Measurements from ENCODE around the gene C16orf74.

The C16orf74 gene

GRCh38 chr16:85750827-85751697, at the start of gene C16orf74:
Gene C16orf74 (minus strand): TSS chr16:85751096. CDS start chr16:85735217, 15,879 bp downstream.
- peak within 1 kb of the TSS in 2 of 5 donors; percentile 30 to 56 for H3K9ac ChIP-seq (ENCODE audit: low read length in 5 of 5)
- no peaks in the 10 kb centered on the region for H3K9me3 ChIP-seq (ENCODE audit: control insufficient read depth in 5 of 5, low read length in 5 of 5)
- H3K36me3 ChIP-seq (ENCODE audit: control insufficient read depth in 5 of 5, insufficient read depth in 5 of 5, low read length in 5 of 5), result no peaks in the 10 kb centered on the region
- peak within 1 kb of the TSS; percentile 53 to 73 (median 60) for H3K4me3 ChIP-seq (ENCODE audit: low read depth in 1 of 5, low read length in 5 of 5)
- H3K27me3 ChIP-seq (ENCODE audit: control insufficient read depth in 5 of 5, insufficient read depth in 4 of 5, low read length in 5 of 5), result peaks cover 0 to 7% (median 0%) of the 10 kb centered on the region in 5 donors
- H3K27ac ChIP-seq (ENCODE audit: low read depth, low read length), result no peak within 1 kb of the TSS
- H3K4me1 ChIP-seq (ENCODE audit: control insufficient read depth in 5 of 5, insufficient read depth in 5 of 5, low read length in 5 of 5), result peaks cover 1 to 33% (median 27%) of the 10 kb centered on the region in 5 donors

- Histone ChIP-seq H3K4me3 (ENCODE audit: low read depth in 1 of 5, low read length in 5 of 5) (peak overlapping the region; percentile 76 to 97 (median 84)), H3K27ac (ENCODE audit: low read depth, low read length) (peak overlapping the region; percentile 85), H3K36me3 (ENCODE audit: control insufficient read depth in 5 of 5, insufficient read depth in 5 of 5, low read length in 5 of 5) (peaks cover 18 to 55% (median 50%) of the 10 kb centered on the region in 5 donors), H3K27me3 (ENCODE audit: control insufficient read depth in 5 of 5, insufficient read depth in 4 of 5, low read length in 5 of 5) (no peaks in the 10 kb centered on the region), H3K9me3 (ENCODE audit: control insufficient read depth in 5 of 5, low read length in 5 of 5) (no peaks in the 10 kb centered on the region), H3K9ac (ENCODE audit: low read length in 5 of 5) (peak overlapping the region; percentile 89 to 98 (median 96)), H3K4me1 (ENCODE audit: control insufficient read depth in 5 of 5, insufficient read depth in 5 of 5, low read length in 5 of 5) (peaks cover 6 to 52% (median 31%) of the 10 kb centered on the region in 5 donors)
Measured at GRCh38 chr16:85800321-85800669, 49.4 kb upstream of the C16orf74 start.

- peaks cover 6 to 53% (median 31%) of the 10 kb centered on the region in 5 donors for H3K4me1 ChIP-seq (ENCODE audit: control insufficient read depth in 5 of 5, insufficient read depth in 5 of 5, low read length in 5 of 5)
- H3K4me3 ChIP-seq (ENCODE audit: low read depth in 1 of 5, low read length in 5 of 5), result peak within 1 kb of the TSS; percentile 78 to 97 (median 84)
- peak within 1 kb of the TSS; percentile 85 for H3K27ac ChIP-seq (ENCODE audit: low read depth, low read length)
- no peaks in the 10 kb centered on the region for H3K27me3 ChIP-seq (ENCODE audit: control insufficient read depth in 5 of 5, insufficient read depth in 4 of 5, low read length in 5 of 5)
- peaks cover 18 to 55% (median 49%) of the 10 kb centered on the region in 5 donors for H3K36me3 ChIP-seq (ENCODE audit: control insufficient read depth in 5 of 5, insufficient read depth in 5 of 5, low read length in 5 of 5)
- no peaks in the 10 kb centered on the region for H3K9me3 ChIP-seq (ENCODE audit: control insufficient read depth in 5 of 5, low read length in 5 of 5)
- H3K9ac ChIP-seq (ENCODE audit: low read length in 5 of 5), result peak within 1 kb of the TSS; percentile 94 to 98 (median 96)
Measured at GRCh38 chr16:85799497-85800320, 48.8 kb upstream of the C16orf74 start, which contains the start of the genes COX4I1 and EMC8. Gene COX4I1 (plus strand): TSS chr16:85799695. CDS start chr16:85801206, 1,511 bp downstream. Gene EMC8 (minus strand): TSS chr16:85799544. CDS start chr16:85799295, 249 bp downstream.

- Histone ChIP-seq H3K4me1 (ENCODE audit: control insufficient read depth in 5 of 5, insufficient read depth in 5 of 5, low read length in 5 of 5) (peaks cover 6 to 53% (median 31%) of the 10 kb centered on the region in 5 donors), H3K27me3 (ENCODE audit: control insufficient read depth in 5 of 5, insufficient read depth in 4 of 5, low read length in 5 of 5) (no peaks in the 10 kb centered on the region), H3K9me3 (ENCODE audit: control insufficient read depth in 5 of 5, low read length in 5 of 5) (no peaks in the 10 kb centered on the region), H3K4me3 (ENCODE audit: low read depth in 1 of 5, low read length in 5 of 5) (peak overlapping the region; percentile 78 to 97 (median 84)), H3K27ac (ENCODE audit: low read depth, low read length) (peak overlapping the region; percentile 85), H3K9ac (ENCODE audit: low read length in 5 of 5) (peak overlapping the region; percentile 94 to 98 (median 96)), H3K36me3 (ENCODE audit: control insufficient read depth in 5 of 5, insufficient read depth in 5 of 5, low read length in 5 of 5) (peaks cover 18 to 56% (median 50%) of the 10 kb centered on the region in 5 donors)
Measured at GRCh38 chr16:85798901-85799496, 48.1 kb upstream of the C16orf74 start.

- H3K27ac ChIP-seq (ENCODE audit: low read depth, low read length), result peak overlapping the region; percentile 85
- peak overlapping the region; percentile 78 to 97 (median 84) for H3K4me3 ChIP-seq (ENCODE audit: low read depth in 1 of 5, low read length in 5 of 5)
- no peaks in the 10 kb centered on the region for H3K27me3 ChIP-seq (ENCODE audit: control insufficient read depth in 5 of 5, insufficient read depth in 4 of 5, low read length in 5 of 5)
- H3K4me1 ChIP-seq (ENCODE audit: control insufficient read depth in 5 of 5, insufficient read depth in 5 of 5, low read length in 5 of 5), result peaks cover 6 to 53% (median 31%) of the 10 kb centered on the region in 5 donors
- H3K9me3 ChIP-seq (ENCODE audit: control insufficient read depth in 5 of 5, low read length in 5 of 5), result no peaks in the 10 kb centered on the region
- H3K9ac ChIP-seq (ENCODE audit: low read length in 5 of 5), result peak overlapping the region; percentile 94 to 98 (median 96)
- H3K36me3 ChIP-seq (ENCODE audit: control insufficient read depth in 5 of 5, insufficient read depth in 5 of 5, low read length in 5 of 5), result peaks cover 15 to 56% (median 43%) of the 10 kb centered on the region in 5 donors
Measured at GRCh38 chr16:85798283-85798776, 47.4 kb upstream of the C16orf74 start.

- Histone ChIP-seq H3K4me3 (ENCODE audit: low read depth in 1 of 5, low read length in 5 of 5) (no peak overlapping the region), H3K27me3 (ENCODE audit: control insufficient read depth in 5 of 5, insufficient read depth in 4 of 5, low read length in 5 of 5) (no peaks in the 10 kb centered on the region), H3K36me3 (ENCODE audit: control insufficient read depth in 5 of 5, insufficient read depth in 5 of 5, low read length in 5 of 5) (peaks cover 2 to 57% (median 38%) of the 10 kb centered on the region in 5 donors), H3K4me1 (ENCODE audit: control insufficient read depth in 5 of 5, insufficient read depth in 5 of 5, low read length in 5 of 5) (peaks cover 6 to 53% (median 31%) of the 10 kb centered on the region in 5 donors), H3K9me3 (ENCODE audit: control insufficient read depth in 5 of 5, low read length in 5 of 5) (peaks cover 0 to 2% (median 0%) of the 10 kb centered on the region in 5 donors), H3K9ac (ENCODE audit: low read length in 5 of 5) (no peak overlapping the region), H3K27ac (ENCODE audit: low read depth, low read length) (no peak overlapping the region)
Measured at GRCh38 chr16:85796599-85796998, 45.7 kb upstream of the C16orf74 start.

- Histone ChIP-seq H3K9me3 (ENCODE audit: control insufficient read depth in 5 of 5, low read length in 5 of 5) (peaks cover 0 to 5% (median 0%) of the 10 kb centered on the region in 5 donors), H3K27ac (ENCODE audit: low read depth, low read length) (no peak overlapping the region), H3K9ac (ENCODE audit: low read length in 5 of 5) (no peak overlapping the region), H3K4me1 (ENCODE audit: control insufficient read depth in 5 of 5, insufficient read depth in 5 of 5, low read length in 5 of 5) (peaks cover 6 to 52% (median 30%) of the 10 kb centered on the region in 5 donors), H3K4me3 (ENCODE audit: low read depth in 1 of 5, low read length in 5 of 5) (no peak overlapping the region), H3K36me3 (ENCODE audit: control insufficient read depth in 5 of 5, insufficient read depth in 5 of 5, low read length in 5 of 5) (peaks cover 0 to 56% (median 37%) of the 10 kb centered on the region in 5 donors), H3K27me3 (ENCODE audit: control insufficient read depth in 5 of 5, insufficient read depth in 4 of 5, low read length in 5 of 5) (no peaks in the 10 kb centered on the region)
Measured at GRCh38 chr16:85796152-85796551, 45.3 kb upstream of the C16orf74 start.

- Histone ChIP-seq H3K36me3 (ENCODE audit: control insufficient read depth in 5 of 5, insufficient read depth in 5 of 5, low read length in 5 of 5) (peaks cover 0 to 56% (median 37%) of the 10 kb centered on the region in 5 donors), H3K27ac (ENCODE audit: low read depth, low read length) (no peak overlapping the region), H3K27me3 (ENCODE audit: control insufficient read depth in 5 of 5, insufficient read depth in 4 of 5, low read length in 5 of 5) (no peaks in the 10 kb centered on the region), H3K9me3 (ENCODE audit: control insufficient read depth in 5 of 5, low read length in 5 of 5) (peaks cover 0 to 5% (median 0%) of the 10 kb centered on the region in 5 donors), H3K9ac (ENCODE audit: low read length in 5 of 5) (no peak overlapping the region), H3K4me1 (ENCODE audit: control insufficient read depth in 5 of 5, insufficient read depth in 5 of 5, low read length in 5 of 5) (peaks cover 6 to 49% (median 20%) of the 10 kb centered on the region in 5 donors), H3K4me3 (ENCODE audit: low read depth in 1 of 5, low read length in 5 of 5) (no peak overlapping the region)
Measured at GRCh38 chr16:85794696-85795095, 43.8 kb upstream of the C16orf74 start.

GRCh38 chr16:85793662-85794298, 42.9 kb upstream of the C16orf74 start:
- H3K36me3 ChIP-seq (ENCODE audit: control insufficient read depth in 5 of 5, insufficient read depth in 5 of 5, low read length in 5 of 5), result peaks cover 0 to 60% (median 41%) of the 10 kb centered on the region in 5 donors
- H3K4me1 ChIP-seq (ENCODE audit: control insufficient read depth in 5 of 5, insufficient read depth in 5 of 5, low read length in 5 of 5), result peaks cover 6 to 52% (median 17%) of the 10 kb centered on the region in 5 donors
- peaks cover 0 to 5% (median 0%) of the 10 kb centered on the region in 5 donors for H3K9me3 ChIP-seq (ENCODE audit: control insufficient read depth in 5 of 5, low read length in 5 of 5)
- no peak overlapping the region for H3K9ac ChIP-seq (ENCODE audit: low read length in 5 of 5)
- H3K4me3 ChIP-seq (ENCODE audit: low read depth in 1 of 5, low read length in 5 of 5), result no peak overlapping the region
- H3K27ac ChIP-seq (ENCODE audit: low read depth, low read length), result no peak overlapping the region
- no peaks in the 10 kb centered on the region for H3K27me3 ChIP-seq (ENCODE audit: control insufficient read depth in 5 of 5, insufficient read depth in 4 of 5, low read length in 5 of 5)
